GM12874 (cell line): ENCODE data around the gene CAPN5.

ENCODE experiments used
- CTCF ChIP-seq: IDR thresholded peaks from 2 replicates; pipeline ENCODE4 v1.5.1; 2011; ENCODE audit warnings: low read depth, mild to moderate bottlenecking, control low read depth, low read length, moderate library complexity; ENCODE audit not compliant: insufficient read depth

Gene CAPN5

GRCh38 chr11:77144196-77144856 is 77.6 kb downstream of the CAPN5 start:
- no peak for TF ChIP-seq CTCF

DNA sequence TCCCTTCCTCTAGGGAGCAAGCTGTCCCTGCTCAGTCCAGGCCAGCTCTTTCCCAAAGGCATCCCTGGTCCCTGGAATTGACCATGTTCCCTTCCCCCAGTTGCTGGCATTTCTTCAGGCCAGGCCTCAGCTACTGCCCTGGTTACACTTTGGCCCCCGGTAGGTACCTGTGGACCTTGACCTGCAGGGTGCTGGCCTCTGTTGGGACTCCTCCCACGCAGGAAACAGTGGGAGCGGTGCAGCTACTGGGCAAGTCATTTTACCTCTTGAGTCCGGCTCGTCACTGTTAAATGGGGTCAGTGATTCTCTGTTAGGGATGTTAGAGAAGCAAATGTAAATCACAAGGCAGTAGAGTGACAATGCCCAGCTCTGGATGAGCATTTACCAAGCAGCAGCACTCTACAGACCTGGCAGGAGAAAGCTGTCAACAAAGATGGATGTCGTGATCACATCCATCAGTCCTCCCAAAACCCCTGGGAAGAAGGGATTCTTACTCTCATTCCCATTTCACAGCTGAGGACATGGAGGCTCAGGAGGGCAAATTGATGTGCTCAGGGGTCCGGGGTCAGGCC is 78.2 kb downstream of the CAPN5 start:
- no peak for TF ChIP-seq CTCF

DNA sequence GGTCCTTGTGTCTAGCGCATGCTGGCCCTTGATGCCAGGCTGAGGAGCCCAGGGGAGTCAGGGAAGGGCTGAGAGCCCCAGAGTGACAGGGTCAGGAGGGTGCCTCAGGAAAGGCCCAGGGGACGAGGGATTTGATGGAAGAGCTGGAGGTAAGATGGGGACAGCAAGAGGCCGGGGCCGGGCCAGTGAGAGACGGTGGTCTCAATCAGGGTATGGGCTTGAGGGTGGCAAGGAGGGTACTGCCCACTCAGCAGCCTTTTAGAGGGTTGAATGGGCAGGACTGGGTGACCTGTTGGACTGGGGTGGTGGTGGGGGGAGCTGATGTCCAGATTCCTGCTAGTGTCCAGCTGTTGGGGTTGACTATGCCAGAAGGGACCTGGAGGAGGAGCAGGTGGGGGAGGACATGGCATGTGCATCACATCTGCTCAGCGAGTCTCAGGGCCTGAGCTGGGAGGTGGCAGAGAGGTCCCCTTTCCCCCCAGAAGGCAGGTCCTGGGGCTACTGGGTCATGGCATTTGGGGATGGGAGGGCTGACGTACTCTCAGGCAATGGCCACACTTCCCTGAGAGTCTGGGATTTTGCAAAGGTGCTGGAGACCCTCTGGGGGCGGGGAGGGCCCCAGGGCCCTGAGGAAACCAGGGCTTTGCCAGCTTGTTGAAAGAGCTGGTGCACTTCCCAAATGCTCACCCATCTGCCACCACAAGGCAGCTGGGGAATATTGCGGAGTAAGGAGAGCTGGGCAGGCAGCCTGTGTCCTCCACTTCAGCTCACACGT is 79.7 kb downstream of the CAPN5 start:
- no peak for TF ChIP-seq CTCF

- TF ChIP-seq CTCF = no peak
These were observed 80.2 kb downstream of the CAPN5 start for GRCh38 chr11:77147036-77147315.

GRCh38 chr11:77147668-77148321 is 81.0 kb downstream of the CAPN5 start:
- no peak for TF ChIP-seq CTCF

GRCh38 chr11:77148963-77149715 is 82.4 kb downstream of the CAPN5 start:
- no peak for TF ChIP-seq CTCF

DNA sequence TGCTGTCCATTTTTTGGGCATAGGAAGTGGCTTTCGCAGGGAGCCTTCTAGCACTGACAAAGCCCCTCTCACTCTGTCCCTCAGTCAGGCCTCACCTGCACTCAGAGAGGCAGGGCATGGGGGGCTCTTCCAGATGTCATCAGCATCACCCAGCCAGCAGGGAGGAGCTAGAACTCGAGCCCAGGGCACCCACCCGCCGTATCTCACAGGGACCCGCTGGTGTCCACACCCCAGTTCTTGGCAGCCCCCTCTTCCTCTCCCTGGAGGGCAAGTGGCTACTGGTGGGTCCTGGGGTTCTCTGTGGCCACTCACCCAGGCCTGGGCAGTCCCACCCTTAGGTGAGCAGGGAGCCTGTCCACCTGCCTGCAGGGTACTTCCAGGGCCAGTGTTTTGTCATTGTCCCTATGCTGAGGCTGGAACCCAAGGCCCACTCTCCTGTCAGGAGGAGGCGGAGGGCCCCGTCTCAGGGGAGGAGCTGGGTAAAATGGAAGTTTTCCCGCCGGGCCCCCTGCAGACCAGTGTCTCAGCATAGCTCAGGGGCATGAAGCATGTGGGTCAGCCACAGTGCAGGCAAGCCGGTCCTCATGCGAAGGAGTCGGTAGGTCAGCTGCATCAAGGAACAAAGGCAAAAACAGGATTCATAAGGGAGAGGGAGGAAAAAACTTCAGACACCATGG is 83.1 kb downstream of the CAPN5 start:
- no peak for TF ChIP-seq CTCF
